ENCODE measurements around the gene RBM17. TPM values are rescaled to one million over a fixed set of nuclear protein-coding genes. Genes with fewer than 3 reads are reported as not detected.

Gene RBM17
- total RNA-seq, 1 experiment from 2014 or later, result 160 TPM

DNA sequence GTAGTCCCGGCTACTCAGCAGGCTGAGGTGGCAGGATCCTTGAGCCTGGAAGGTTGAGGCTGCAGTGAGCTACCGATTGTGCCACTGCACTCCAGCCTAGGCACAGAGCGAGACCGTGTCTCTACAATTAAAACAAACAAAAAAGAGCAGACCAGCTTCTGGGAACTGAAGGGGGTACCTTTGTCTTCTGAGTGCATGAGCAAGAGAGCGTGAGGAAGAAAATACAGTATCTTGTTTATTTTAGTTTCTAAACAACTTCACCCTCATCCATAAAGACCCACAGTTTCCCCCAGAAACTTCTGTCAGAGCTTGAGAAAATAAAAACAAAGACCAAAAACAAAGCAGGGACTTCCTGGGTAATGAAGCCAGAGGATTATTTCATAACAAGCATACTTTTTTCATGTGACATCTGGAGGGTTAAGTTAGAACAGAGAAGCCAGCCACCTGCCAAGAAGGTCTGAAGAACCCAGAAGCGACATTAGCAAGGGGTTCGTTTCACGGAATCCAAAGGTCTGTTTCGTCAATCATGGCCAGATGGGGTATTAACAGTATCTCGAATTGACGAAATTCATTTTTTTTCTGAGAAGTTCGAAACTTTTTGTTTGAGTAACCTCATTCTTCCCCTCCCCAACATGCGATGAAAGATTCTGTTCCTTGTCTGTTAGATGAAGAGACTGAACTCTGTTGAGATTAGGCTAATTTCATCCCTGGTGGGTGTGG, 16.5 kb upstream of the RBM17 start:
- ATAC-seq (no peak), DNase-seq (ENCODE audit: low spot score) (no peak)
- Mint-ChIP-seq H3K36me3 (no peaks in the 10 kb centered on the region), H3K4me1 (peaks cover 3% of the 10 kb centered on the region; the same call in 1 of the 2 replicates), H3K4me3 (no peak overlapping the region), H3K27me3 (ENCODE audit: low read depth) (peaks cover 6% of the 10 kb centered on the region), H3K27ac (no peak overlapping the region), H3K9me3 (no peaks in the 10 kb centered on the region)
- CTCF ChIA-PET, result no interaction called here
- POLR2A ChIA-PET, result no interaction called here
- TF ChIP-seq, protein P1, sequence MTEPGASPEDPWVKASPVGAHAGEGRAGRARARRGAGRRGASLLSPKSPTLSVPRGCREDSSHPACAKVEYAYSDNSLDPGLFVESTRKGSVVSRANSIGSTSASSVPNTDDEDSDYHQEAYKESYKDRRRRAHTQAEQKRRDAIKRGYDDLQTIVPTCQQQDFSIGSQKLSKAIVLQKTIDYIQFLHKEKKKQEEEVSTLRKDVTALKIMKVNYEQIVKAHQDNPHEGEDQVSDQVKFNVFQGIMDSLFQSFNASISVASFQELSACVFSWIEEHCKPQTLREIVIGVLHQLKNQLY (CRISPR knock-in tag; IDR thresholded peaks at IDR 0.05), result no peak
- TF ChIP-seq ZNF671 (CRISPR knock-in tag; IDR thresholded peaks at IDR 0.05) (no peak), RORB (CRISPR knock-in tag; IDR thresholded peaks at IDR 0.05) (no peak), ZNF138 (CRISPR knock-in tag; conservative IDR thresholded peaks at IDR 0.05) (no peak)
- TF ChIP-seq, protein P2, sequence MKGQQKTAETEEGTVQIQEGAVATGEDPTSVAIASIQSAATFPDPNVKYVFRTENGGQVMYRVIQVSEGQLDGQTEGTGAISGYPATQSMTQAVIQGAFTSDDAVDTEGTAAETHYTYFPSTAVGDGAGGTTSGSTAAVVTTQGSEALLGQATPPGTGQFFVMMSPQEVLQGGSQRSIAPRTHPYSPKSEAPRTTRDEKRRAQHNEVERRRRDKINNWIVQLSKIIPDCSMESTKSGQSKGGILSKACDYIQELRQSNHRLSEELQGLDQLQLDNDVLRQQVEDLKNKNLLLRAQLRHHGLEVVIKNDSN (CRISPR knock-in tag; IDR thresholded peaks at IDR 0.05), result no peak
- TF ChIP-seq, protein P3, sequence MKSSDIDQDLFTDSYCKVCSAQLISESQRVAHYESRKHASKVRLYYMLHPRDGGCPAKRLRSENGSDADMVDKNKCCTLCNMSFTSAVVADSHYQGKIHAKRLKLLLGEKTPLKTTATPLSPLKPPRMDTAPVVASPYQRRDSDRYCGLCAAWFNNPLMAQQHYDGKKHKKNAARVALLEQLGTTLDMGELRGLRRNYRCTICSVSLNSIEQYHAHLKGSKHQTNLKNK (CRISPR knock-in tag; IDR thresholded peaks at IDR 0.05), result no peak

DNA sequence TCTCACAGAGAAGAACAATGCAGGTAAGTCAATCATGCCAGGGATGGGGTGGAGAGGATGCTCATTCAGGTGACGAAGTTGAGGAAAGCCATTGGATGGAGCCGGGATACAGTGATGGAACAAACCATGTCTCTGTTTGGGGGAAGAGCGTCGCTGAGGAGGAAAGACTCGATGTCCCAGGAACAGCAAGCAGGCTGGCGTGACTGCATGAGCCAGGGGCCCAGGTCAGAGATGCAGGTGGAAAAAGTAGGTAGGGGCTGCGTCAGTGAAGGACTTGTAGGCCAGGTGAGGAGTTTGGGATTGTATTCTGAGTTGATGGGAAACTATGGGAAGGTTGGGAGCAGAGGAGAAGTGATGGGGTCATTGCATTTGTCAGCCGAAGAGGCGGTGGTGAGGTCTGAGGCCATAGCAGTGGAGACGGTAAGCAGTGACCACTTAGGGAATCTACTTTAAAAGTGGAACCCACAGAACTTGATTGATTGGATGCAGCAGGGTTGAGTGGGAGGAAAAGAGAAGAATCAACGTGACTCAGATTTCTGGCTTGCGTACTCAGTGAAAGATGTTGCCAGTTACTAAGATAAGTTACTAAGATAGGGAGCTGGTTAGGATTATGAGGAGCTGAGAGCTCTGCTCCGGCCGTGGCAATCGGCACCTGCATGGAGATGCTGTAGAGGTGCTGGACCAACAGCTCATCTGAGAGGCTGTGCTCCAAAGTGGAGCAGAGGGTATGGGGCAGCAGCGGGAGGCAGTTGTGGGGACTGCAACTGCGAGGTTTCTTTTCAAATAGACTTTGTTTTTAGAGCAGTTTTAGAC, 14.1 kb upstream of the RBM17 start:
- TF ChIP-seq PRRX2 (CRISPR knock-in tag; IDR thresholded peaks at IDR 0.05) (no peak), IRF2 (CRISPR knock-in tag; IDR thresholded peaks at IDR 0.05; ENCODE audit: borderline replicate concordance, low read depth) (no peak), NFYB (CRISPR knock-in tag; conservative IDR thresholded peaks at IDR 0.05; ENCODE audit: low read depth) (no peak), ZNF263 (CRISPR knock-in tag; IDR thresholded peaks at IDR 0.05; ENCODE audit: low read depth) (no peak), RELA (CRISPR knock-in tag; IDR thresholded peaks at IDR 0.05; ENCODE audit: borderline replicate concordance) (no peak)
- TF ChIP-seq, protein P4, sequence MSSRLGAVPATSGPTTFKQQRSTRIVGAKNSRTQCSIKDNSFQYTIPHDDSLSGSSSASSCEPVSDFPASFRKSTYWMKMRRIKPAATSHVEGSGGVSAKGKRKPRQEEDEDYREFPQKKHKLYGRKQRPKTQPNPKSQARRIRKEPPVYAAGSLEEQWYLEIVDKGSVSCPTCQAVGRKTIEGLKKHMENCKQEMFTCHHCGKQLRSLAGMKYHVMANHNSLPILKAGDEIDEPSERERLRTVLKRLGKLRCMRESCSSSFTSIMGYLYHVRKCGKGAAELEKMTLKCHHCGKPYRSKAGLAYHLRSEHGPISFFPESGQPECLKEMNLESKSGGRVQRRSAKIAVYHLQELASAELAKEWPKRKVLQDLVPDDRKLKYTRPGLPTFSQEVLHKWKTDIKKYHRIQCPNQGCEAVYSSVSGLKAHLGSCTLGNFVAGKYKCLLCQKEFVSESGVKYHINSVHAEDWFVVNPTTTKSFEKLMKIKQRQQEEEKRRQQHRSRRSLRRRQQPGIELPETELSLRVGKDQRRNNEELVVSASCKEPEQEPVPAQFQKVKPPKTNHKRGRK (CRISPR knock-in tag; IDR thresholded peaks at IDR 0.05; ENCODE audit: borderline replicate concordance), result no peak
- H3K36me3 Mint-ChIP-seq, result no peaks in the 10 kb centered on the region
- DNase-seq (ENCODE audit: low spot score) (no peak), ATAC-seq (no peak)
- H3K9me3 Mint-ChIP-seq, result no peaks in the 10 kb centered on the region
- POLR2A ChIA-PET, result interaction anchor here (0.7 kb wide), 1 partner anchor 327 kb away, joined by 4 read pairs; no protein-coding TSS in a partner anchor
- H3K27me3 Mint-ChIP-seq (ENCODE audit: low read depth), result peaks cover 6% of the 10 kb centered on the region
- no peak overlapping the region for H3K27ac Mint-ChIP-seq
- H3K4me3 Mint-ChIP-seq, result no peak overlapping the region
- H3K4me1 Mint-ChIP-seq, result no peaks in the 10 kb centered on the region
- CTCF ChIA-PET, result interaction anchor here (0.9 to 1.7 kb wide), 3 partner anchors 12 to 41 kb away, joined by 3 to 9 read pairs (median 5); no protein-coding TSS in a partner anchor

DNA sequence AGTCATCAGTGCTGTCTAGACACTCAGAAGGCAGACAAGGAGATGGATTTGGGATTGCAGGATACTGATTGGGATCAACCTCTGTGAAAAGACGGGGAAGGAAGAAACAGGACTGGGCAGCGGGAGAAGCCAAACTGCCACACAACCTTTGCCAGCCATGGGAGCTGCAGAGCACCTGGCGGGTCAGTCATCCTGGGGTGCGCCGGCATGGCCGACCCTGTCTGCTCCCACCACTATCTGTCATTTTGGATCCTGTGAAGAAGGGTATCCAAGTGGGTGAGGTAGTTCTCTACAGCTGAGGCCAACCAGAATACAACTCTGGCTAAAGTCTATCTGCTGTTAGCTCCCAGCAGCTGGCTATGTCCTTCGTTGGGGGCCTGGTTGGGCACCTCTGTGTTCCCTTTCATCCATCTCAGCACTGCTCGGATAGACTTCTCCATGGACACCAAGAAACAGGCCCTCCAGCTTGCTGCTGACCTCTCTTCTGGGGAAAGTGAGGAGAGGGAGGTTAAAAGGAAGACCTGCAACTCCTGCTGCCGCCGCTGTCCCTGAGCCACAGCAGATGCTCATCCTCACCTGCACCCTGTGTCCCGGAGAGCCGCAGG, 11.7 kb upstream of the RBM17 start:
- POLR2A ChIA-PET, result no interaction called here
- H3K27me3 Mint-ChIP-seq (ENCODE audit: low read depth), result peaks cover 3% of the 10 kb centered on the region; the same call in 1 of the 2 replicates
- H3K4me1 Mint-ChIP-seq, result no peaks in the 10 kb centered on the region
- no peak overlapping the region for H3K4me3 Mint-ChIP-seq
- TF ChIP-seq NFATC4 (CRISPR knock-in tag; IDR thresholded peaks at IDR 0.05) (no peak), MXD4 (CRISPR knock-in tag; IDR thresholded peaks at IDR 0.05; ENCODE audit: borderline replicate concordance) (no peak)
- H3K9me3 Mint-ChIP-seq, result peaks cover 6% of the 10 kb centered on the region
- H3K36me3 Mint-ChIP-seq, result no peaks in the 10 kb centered on the region
- no peak for DNase-seq (ENCODE audit: low spot score)
- ATAC-seq, result no peak
- CTCF ChIA-PET, result interaction anchor here (0.9 kb wide), 1 partner anchor 9 kb away, joined by 3 read pairs; no protein-coding TSS in a partner anchor
- no peak overlapping the region for H3K27ac Mint-ChIP-seq
